Activated T-helper 1 cell treated with anti-CD3 and anti-CD28 coated beads, Interleukin-12 subunit alpha, Interleukin-12 subunit beta, Interleukin-2, Interleukin-4 antibody, amounts not matched to agents 30 ng/mL and 10 ng/mL and 1 ng/mL, durations not matched to agents 14 hours and 24 hours and 36 hours (primary cell): ENCODE results near the gene RPL3. TPM values are rescaled to one million over a fixed set of nuclear protein-coding genes. Genes with fewer than 3 reads are reported as not detected.

Experiments used
- DNase-seq: peaks from one replicate; pipeline ENCODE4 v3.0.0; 2021; ENCODE audit warnings: low spot score
- H3K27ac Mint-ChIP-seq: one replicate; pipeline ENCODE4 v1.8.0; 2021; ENCODE audit warnings: mild to moderate bottlenecking, mixed read lengths
- H3K27me3 Mint-ChIP-seq: one replicate; pipeline ENCODE4 v1.8.0; 2022; ENCODE audit warnings: mild to moderate bottlenecking, moderate library complexity, mixed read lengths; ENCODE audit not compliant: insufficient read depth
- H3K36me3 Mint-ChIP-seq: one replicate; pipeline ENCODE4 v1.8.0; 2021; ENCODE audit warnings: low read depth, mixed read lengths
- H3K4me1 Mint-ChIP-seq: one replicate; pipeline ENCODE4 v1.8.0; 2021; ENCODE audit warnings: low read depth, mixed read lengths
- H3K4me3 Mint-ChIP-seq: one replicate; pipeline ENCODE4 v1.8.0; 2021; ENCODE audit warnings: mild to moderate bottlenecking, moderate library complexity, mixed read lengths
- H3K9me3 Mint-ChIP-seq: one replicate; pipeline ENCODE4 v1.8.0; 2021; ENCODE audit warnings: mixed read lengths
- intact Hi-C: fragments of 100-400 bp; cut with micrococcal nuclease; formaldehyde crosslinking; loops from one replicate; pipeline ENCODE4 v1.15.1; 2024
- total RNA-seq: library from RNA; stranded (reverse); gene quantifications from 2 replicates; pipeline ENCODE4 v1.2.3, GENCODE V29; 2022

Gene RPL3
- total RNA-seq, 1 donor from 2014 or later: 1,941 TPM

- H3K27me3 Mint-ChIP-seq: no peaks in the 10 kb centered on the region
- H3K27ac Mint-ChIP-seq: no peak overlapping the region
- DNase-seq: no peak
- no peaks in the 10 kb centered on the region for H3K9me3 Mint-ChIP-seq
- H3K4me1 Mint-ChIP-seq: peaks cover 11% of the 10 kb centered on the region
- H3K36me3 Mint-ChIP-seq: no peaks in the 10 kb centered on the region
- intact Hi-C loops: no loop called here
- no peak overlapping the region for H3K4me3 Mint-ChIP-seq
Observed at GRCh38 chr22:39288135-39288898, 31.1 kb downstream of the RPL3 start.

GRCh38 chr22:39287076-39287725, 32.2 kb downstream of the RPL3 start:
- Mint-ChIP-seq H3K4me3 (no peak overlapping the region), H3K27me3 (no peaks in the 10 kb centered on the region), H3K27ac (no peak overlapping the region), H3K36me3 (no peaks in the 10 kb centered on the region), H3K4me1 (peaks cover 11% of the 10 kb centered on the region), H3K9me3 (no peaks in the 10 kb centered on the region)
- DNase-seq: no peak
- intact Hi-C loops: no loop called here

GRCh38 chr22:39284983-39285382, 34.4 kb downstream of the RPL3 start:
- DNase-seq: no peak
- peaks cover 11% of the 10 kb centered on the region for H3K4me1 Mint-ChIP-seq
- intact Hi-C loops: no loop called here
- H3K9me3 Mint-ChIP-seq: no peaks in the 10 kb centered on the region
- H3K27ac Mint-ChIP-seq: no peak overlapping the region
- no peak overlapping the region for H3K4me3 Mint-ChIP-seq
- no peaks in the 10 kb centered on the region for H3K36me3 Mint-ChIP-seq
- H3K27me3 Mint-ChIP-seq: peaks cover 2% of the 10 kb centered on the region

GRCh38 chr22:39284142-39284980, 35.1 kb downstream of the RPL3 start:
- intact Hi-C loops: no loop called here
- Mint-ChIP-seq H3K4me3 (no peak overlapping the region), H3K4me1 (peaks cover 11% of the 10 kb centered on the region), H3K27me3 (peaks cover 2% of the 10 kb centered on the region), H3K9me3 (no peaks in the 10 kb centered on the region), H3K36me3 (no peaks in the 10 kb centered on the region), H3K27ac (no peak overlapping the region)
- DNase-seq: no peak

- Mint-ChIP-seq H3K27ac (no peak overlapping the region), H3K4me1 (peaks cover 11% of the 10 kb centered on the region), H3K27me3 (peaks cover 9% of the 10 kb centered on the region), H3K36me3 (no peaks in the 10 kb centered on the region), H3K9me3 (no peaks in the 10 kb centered on the region), H3K4me3 (no peak overlapping the region)
- no peak for DNase-seq
- intact Hi-C loops: no loop called here
Observed at GRCh38 chr22:39283322-39284141, 35.9 kb downstream of the RPL3 start.

GRCh38 chr22:39282645-39283321, 36.6 kb downstream of the RPL3 start:
- no peaks in the 10 kb centered on the region for H3K9me3 Mint-ChIP-seq
- intact Hi-C loops: no loop called here
- peaks cover 11% of the 10 kb centered on the region for H3K4me1 Mint-ChIP-seq
- H3K36me3 Mint-ChIP-seq: no peaks in the 10 kb centered on the region
- no peak overlapping the region for H3K27ac Mint-ChIP-seq
- no peak overlapping the region for H3K4me3 Mint-ChIP-seq
- H3K27me3 Mint-ChIP-seq: peaks cover 9% of the 10 kb centered on the region
- no peak for DNase-seq

GRCh38 chr22:39281126-39281525, 38.3 kb downstream of the RPL3 start:
- H3K9me3 Mint-ChIP-seq: peaks cover 3% of the 10 kb centered on the region
- no peaks in the 10 kb centered on the region for H3K36me3 Mint-ChIP-seq
- peaks cover 14% of the 10 kb centered on the region for H3K27me3 Mint-ChIP-seq
- no peak overlapping the region for H3K27ac Mint-ChIP-seq
- no peaks in the 10 kb centered on the region for H3K4me1 Mint-ChIP-seq
- H3K4me3 Mint-ChIP-seq: no peak overlapping the region
- DNase-seq: no peak
- intact Hi-C loops: no loop called here

GRCh38 chr22:39280250-39280649, 39.2 kb downstream of the RPL3 start:
- no peaks in the 10 kb centered on the region for H3K4me1 Mint-ChIP-seq
- no peak for DNase-seq
- H3K36me3 Mint-ChIP-seq: no peaks in the 10 kb centered on the region
- H3K4me3 Mint-ChIP-seq: no peak overlapping the region
- peaks cover 3% of the 10 kb centered on the region for H3K9me3 Mint-ChIP-seq
- H3K27me3 Mint-ChIP-seq: peaks cover 14% of the 10 kb centered on the region
- intact Hi-C loops: no loop called here
- no peak overlapping the region for H3K27ac Mint-ChIP-seq

- Mint-ChIP-seq H3K4me1 (no peaks in the 10 kb centered on the region), H3K9me3 (peaks cover 3% of the 10 kb centered on the region), H3K36me3 (no peaks in the 10 kb centered on the region), H3K27me3 (peaks cover 16% of the 10 kb centered on the region), H3K4me3 (no peak overlapping the region), H3K27ac (no peak overlapping the region)
- intact Hi-C loops: no loop called here
- no peak for DNase-seq
Observed at GRCh38 chr22:39279170-39279850, 40.1 kb downstream of the RPL3 start.

- Mint-ChIP-seq H3K9me3 (peaks cover 3% of the 10 kb centered on the region), H3K4me1 (no peaks in the 10 kb centered on the region), H3K27ac (no peak overlapping the region), H3K36me3 (no peaks in the 10 kb centered on the region), H3K4me3 (no peak overlapping the region), H3K27me3 (peaks cover 16% of the 10 kb centered on the region)
- intact Hi-C loops: no loop called here
- no peak for DNase-seq
Observed at GRCh38 chr22:39278040-39278439, 41.4 kb downstream of the RPL3 start.

- H3K9me3 Mint-ChIP-seq: peaks cover 3% of the 10 kb centered on the region
- H3K36me3 Mint-ChIP-seq: no peaks in the 10 kb centered on the region
- DNase-seq: no peak
- H3K27me3 Mint-ChIP-seq: peaks cover 16% of the 10 kb centered on the region
- H3K27ac Mint-ChIP-seq: no peak overlapping the region
- H3K4me3 Mint-ChIP-seq: no peak overlapping the region
- no peaks in the 10 kb centered on the region for H3K4me1 Mint-ChIP-seq
- intact Hi-C loops: no loop called here
Observed at GRCh38 chr22:39277142-39277607, 42.2 kb downstream of the RPL3 start.
